GM18498 (cell line): ENCODE results near the gene FXYD3.

Source experiments
- ATAC-seq: cut with Tn5 transposase; IDR thresholded peaks from one replicate; pipeline ENCODE4 v1.9.1; 2021; ENCODE audit warnings: mild to moderate bottlenecking, moderate library complexity; ENCODE audit not compliant: unreplicated experiment

The FXYD3 gene

GRCh38 chr19:35105411-35106290, 10.0 kb upstream of the FXYD3 start:
- no peak for ATAC-seq

GRCh38 chr19:35106291-35106583, 9.4 kb upstream of the FXYD3 start:
- ATAC-seq: no peak

GRCh38 chr19:35106898-35107541, 8.6 kb upstream of the FXYD3 start:
- no peak for ATAC-seq

GRCh38 chr19:35107545-35107944, 8.1 kb upstream of the FXYD3 start:
- ATAC-seq: no peak

- ATAC-seq: no peak
Observed at GRCh38 chr19:35108730-35109129, 6.9 kb upstream of the FXYD3 start.

GRCh38 chr19:35109395-35110112, 6.1 kb upstream of the FXYD3 start:
- ATAC-seq: no peak

GRCh38 chr19:35110974-35111373, 4.6 kb upstream of the FXYD3 start:
- no peak for ATAC-seq

- no peak for ATAC-seq
Observed at GRCh38 chr19:35112995-35113688, 2.5 kb upstream of the FXYD3 start.

GRCh38 chr19:35114353-35115176, 1.1 kb upstream of the FXYD3 start:
- ATAC-seq: no peak

- no peak for ATAC-seq
Observed at GRCh38 chr19:35116072-35116801, 614 bp downstream of the FXYD3 start.

- no peak for ATAC-seq
Observed at GRCh38 chr19:35117116-35117515, 1.5 kb downstream of the FXYD3 start.

- no peak for ATAC-seq
Observed at GRCh38 chr19:35117799-35118198, 2.2 kb downstream of the FXYD3 start.

- no peak for ATAC-seq
Observed at GRCh38 chr19:35118268-35119020, 2.8 kb downstream of the FXYD3 start.

- ATAC-seq: no peak
Observed at GRCh38 chr19:35119091-35119490, 3.5 kb downstream of the FXYD3 start.

- ATAC-seq: no peak
Observed at GRCh38 chr19:35119578-35120155, 4.0 kb downstream of the FXYD3 start.

- ATAC-seq: no peak
Observed at GRCh38 chr19:35120492-35120891, 4.9 kb downstream of the FXYD3 start.

GRCh38 chr19:35120898-35121297, 5.3 kb downstream of the FXYD3 start:
- no peak for ATAC-seq

- ATAC-seq: no peak
Observed at GRCh38 chr19:35122687-35123551, 7.3 kb downstream of the FXYD3 start.
